Measurements from ENCODE around the gene UGT1A7.
A peak's percentile ranks its signal among the peaks of the same experiment; 100 is the strongest.
"Not testable (repeated sequence)": the region's sequence is repeated elsewhere in the genome, so short reads cannot be mapped to it uniquely, and the experiment has no call there.

Gene UGT1A7

GRCh38 chr2:233714121-233714520, 32.4 kb downstream of the UGT1A7 start:
- no peak for DNase-seq

- DNase-seq = no peak
These were observed 36.9 kb downstream of the UGT1A7 start, which contains the start of gene UGT1A4 for GRCh38 chr2:233718552-233718951. UGT1A4 (plus strand) TSS chr2:233718736; CDS start chr2:233718821, 85 bp downstream.

DNA sequence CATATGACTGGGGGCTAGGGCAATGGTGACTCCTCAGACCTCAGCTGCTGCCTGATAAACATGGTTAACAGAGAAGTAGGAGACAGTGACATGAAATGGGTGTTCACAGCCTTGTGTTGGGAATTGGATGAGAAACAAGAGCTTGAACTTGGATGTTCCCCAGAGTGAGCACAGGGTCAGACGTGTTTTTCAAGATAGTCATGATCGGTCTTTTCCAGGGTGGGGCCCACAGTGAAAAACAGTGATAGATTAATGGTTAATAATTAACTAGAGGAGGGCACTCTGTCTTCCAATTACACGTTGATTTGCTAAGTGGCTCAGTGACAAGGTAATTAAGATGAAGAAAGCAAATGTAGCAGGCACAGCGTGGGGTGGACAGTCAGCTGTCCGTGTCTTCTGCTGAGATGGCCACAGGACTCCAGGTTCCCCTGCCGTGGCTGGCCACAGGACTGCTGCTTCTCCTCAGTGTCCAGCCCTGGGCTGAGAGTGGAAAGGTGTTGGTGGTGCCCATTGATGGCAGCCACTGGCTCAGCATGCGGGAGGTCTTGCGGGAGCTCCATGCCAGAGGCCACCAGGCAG, 47.1 kb downstream of the UGT1A7 start, which contains the start of gene UGT1A3:
Gene UGT1A3, plus strand, starts transcription at position 320 of the 579 bp plus-strand sequence. Its CDS starts 85 bp downstream, at position 405.
- DNase-seq = no peak

GRCh38 chr2:233736868-233737653, 55.4 kb downstream of the UGT1A7 start:
- DNase-seq = not testable (repeated sequence)

DNA sequence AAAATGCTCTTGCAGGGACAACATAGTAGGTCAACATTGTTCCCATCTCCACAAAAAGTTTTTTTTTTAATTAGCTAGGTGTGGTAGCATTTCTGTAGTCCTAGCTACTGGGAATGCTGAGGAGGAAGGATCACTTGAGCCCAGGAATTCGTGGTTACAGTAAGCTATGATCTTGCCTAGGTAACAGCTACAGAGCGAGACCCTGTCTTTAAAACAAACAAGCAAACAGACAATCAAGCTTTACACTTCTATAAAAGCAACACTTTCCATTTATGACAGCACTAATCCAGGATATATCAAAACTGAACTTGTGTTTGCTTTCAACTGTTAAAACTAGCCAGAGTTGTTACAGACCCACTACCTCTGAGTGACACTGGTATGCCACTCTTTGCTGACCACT, 59.2 kb downstream of the UGT1A7 start:
- no peak for DNase-seq

GRCh38 chr2:233743464-233744259, 62.0 kb downstream of the UGT1A7 start:
- no peak for DNase-seq

- DNase-seq = no peak
These were observed 63.5 kb downstream of the UGT1A7 start for GRCh38 chr2:233745073-233745755.

- DNase-seq = not testable (repeated sequence)
These were observed 64.1 kb downstream of the UGT1A7 start for GRCh38 chr2:233745838-233746237.

DNA sequence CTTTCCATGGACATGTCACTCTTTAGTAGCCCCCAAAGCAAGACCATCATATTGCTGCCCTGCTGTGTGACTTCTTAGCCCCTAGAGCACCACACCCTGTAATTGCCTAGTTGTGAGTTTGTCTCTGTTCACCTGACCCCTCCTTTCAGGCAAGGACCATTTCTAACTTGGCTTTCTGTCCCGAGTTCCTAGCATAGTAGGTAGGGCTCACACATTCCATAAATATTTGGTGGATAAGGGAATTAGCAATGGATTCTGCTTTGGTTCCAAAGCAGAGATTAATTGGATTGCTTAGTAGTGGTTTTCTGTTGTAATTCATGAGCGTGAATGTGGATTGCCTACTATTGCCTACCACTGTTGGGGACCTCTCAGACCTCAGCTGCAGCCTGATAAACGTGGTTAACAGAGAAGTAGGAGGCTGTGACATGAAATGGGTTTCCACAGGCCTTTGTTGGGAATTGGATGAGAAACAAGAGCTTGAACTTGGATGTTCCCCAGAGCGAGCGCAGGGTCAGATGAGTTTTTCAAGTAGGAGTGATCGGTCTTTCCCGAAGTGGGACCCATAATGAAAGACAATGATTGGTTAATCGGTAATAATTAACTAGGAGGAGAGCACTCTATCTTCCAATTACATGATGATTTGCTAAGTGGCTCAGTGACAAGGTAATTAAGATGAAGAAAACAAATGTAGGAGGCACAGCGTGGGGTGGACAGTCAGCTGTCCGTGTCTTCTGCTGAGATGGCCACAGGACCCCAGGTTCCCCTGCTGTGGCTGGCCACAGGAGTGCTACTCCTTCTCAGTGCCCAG, 65.0 kb downstream of the UGT1A7 start:
- no peak for DNase-seq

- DNase-seq = no peak
These were observed 65.5 kb downstream of the UGT1A7 start for GRCh38 chr2:233747283-233747544.

DNA sequence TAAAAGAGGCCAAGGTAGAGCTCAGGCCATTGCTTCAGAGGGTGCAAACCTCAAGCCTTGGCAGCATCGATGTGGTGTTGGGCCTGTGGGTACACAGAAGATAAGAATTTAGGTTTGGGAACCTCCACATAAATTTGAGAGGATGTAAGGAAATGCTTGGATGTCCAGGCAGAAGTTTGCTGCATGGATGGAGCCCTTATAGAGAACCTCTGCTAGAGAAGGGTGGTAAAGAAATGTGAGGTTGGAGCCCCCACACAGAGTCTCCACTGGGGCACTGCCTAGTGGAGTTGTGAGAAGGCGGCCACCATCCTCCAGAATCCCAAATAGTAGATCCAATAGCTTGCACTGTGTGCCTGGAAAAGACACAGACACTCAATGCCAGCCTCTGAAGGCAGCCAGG, 69.0 kb downstream of the UGT1A7 start:
- DNase-seq = not testable (repeated sequence)

- not testable (repeated sequence) for DNase-seq
These were observed 69.7 kb downstream of the UGT1A7 start for GRCh38 chr2:233751212-233752009.

DNA sequence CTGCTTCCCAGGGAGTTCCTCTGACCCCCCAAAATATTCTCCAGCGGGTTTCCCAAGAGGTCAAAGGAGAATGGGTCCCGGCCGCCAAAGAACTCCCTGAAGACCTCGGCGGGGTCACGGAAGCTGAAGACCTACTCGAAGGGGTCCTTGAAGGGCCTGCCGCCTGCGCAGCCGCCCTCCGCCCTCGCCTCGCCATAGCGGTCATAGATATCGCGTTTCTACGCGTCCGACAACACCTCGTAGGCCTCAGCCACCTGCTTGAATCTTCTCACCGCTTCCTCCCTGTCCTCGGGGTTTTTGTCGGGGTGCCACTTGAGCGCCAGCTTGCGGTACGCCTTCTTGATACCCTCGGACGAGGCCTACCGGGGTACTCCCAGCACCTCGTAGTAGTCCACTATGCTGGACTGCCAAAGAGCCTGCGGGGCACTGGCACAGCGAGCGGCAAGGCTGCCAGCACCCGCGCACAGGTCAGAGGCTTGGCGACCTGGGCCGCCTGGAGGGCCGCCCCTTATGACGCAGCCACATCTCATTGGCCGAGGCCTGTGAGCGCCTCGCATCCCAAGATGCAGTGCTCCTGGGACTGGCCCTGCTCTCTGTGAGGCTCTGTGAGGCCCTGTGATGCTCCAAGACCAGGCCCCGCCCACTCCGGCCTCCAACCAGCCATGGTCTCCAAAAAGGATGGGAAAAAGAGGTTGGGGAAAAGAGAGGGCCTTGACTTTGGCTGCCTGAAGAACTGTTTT, 73.3 kb downstream of the UGT1A7 start:
- DNase-seq = no peak

DNA sequence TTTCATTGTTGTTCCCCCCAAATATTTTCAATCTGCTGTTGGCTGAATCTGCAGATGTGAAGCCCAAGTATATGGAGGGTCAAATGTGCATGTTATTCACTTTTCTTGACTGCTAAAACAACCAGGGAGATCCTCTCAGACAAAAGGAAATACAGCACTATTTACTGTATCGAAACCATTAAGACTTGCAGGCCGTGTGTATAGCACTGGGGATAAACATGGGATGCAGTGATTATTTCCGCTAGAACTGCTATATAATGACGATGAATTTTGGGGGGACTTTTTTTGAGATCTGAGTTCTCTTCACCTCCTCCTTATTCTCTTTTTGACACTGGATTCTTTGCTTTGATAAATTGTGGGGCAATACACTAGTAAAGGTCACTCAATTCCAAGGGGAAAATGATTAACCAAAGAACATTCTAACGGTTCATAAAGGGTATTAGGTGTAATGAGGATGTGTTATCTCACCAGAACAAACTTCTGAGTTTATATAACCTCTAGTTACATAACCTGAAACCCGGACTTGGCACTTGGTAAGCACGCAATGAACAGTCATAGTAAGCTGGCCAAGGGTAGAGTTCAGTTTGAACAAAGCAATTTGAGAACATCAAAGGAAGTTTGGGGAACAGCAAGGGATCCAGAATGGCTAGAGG, 74.9 kb downstream of the UGT1A7 start:
- no peak for DNase-seq

DNA sequence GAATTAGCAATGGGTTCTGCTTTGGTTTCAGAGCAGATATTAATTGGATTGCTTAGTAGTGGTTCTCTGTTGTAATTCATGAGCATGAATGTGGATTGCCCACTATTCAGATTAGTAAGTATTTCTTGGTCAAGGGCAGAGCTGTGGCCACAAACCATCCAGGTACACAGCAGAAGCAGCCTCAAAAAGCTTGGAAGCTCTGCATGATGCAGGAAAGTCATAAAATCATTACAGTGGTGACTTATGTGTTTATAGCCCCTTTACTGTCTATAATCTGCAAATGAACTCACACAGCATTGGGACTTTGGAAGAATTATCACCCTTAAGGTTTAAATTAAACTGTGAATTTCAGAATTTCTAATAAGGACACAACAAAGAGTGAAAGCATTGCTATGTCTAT, 76.4 kb downstream of the UGT1A7 start:
- DNase-seq = no peak

DNA sequence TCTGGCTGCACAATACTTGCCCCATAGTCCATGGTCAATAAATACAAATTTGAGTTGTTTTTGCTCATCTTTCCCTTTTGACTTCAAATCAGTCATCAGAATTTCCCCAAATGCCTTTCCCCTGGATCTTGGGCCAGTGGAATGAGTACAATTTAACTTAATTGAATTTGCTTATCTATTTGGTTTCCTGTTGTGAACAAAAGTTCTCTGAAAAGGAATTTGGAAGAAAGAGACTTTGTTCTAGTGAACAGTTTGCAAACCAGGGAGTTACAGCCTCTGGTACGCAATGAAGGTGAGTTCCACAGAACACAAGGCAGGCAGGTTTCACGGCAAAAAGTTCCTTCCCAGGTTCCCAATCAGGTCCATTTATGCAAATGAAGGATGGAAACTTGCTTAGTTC, 77.1 kb downstream of the UGT1A7 start:
- DNase-seq = no peak

DNA sequence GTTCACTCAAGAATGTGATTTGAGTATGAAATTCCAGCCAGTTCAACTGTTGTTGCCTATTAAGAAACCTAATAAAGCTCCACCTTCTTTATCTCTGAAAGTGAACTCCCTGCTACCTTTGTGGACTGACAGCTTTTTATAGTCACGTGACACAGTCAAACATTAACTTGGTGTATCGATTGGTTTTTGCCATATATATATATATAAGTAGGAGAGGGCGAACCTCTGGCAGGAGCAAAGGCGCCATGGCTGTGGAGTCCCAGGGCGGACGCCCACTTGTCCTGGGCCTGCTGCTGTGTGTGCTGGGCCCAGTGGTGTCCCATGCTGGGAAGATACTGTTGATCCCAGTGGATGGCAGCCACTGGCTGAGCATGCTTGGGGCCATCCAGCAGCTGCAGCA, 78.3 kb downstream of the UGT1A7 start, which contains the start of gene UGT1A1:
Gene UGT1A1, plus strand, starts transcription at position 228 of the 400 bp plus-strand sequence. Its CDS starts 18 bp downstream, at position 246.
- DNase-seq = no peak

- DNase-seq = no peak
These were observed 79.5 kb downstream of the UGT1A7 start for GRCh38 chr2:233761040-233761769.

- DNase-seq = peak; percentile 2
These were observed 82.6 kb downstream of the UGT1A7 start for GRCh38 chr2:233764264-233764663.
